ENCODE data around the gene SP1. TPM values are rescaled to one million over a fixed set of nuclear protein-coding genes. Genes with fewer than 3 reads are reported as not detected.

Gene SP1
- total RNA-seq, 1 experiment from 2014 or later, result 96.8 TPM

GRCh38 chr12:53430116-53430515, 50.1 kb downstream of the SP1 start:
- no peaks in the 10 kb centered on the region for H3K79me2 ChIP-seq (ENCODE audit: insufficient read depth, low read length)
- ATAC-seq (no peak), DNase-seq (ENCODE audit: low read depth, low spot score) (no peak)
- no peak overlapping the region for H3K4me3 ChIP-seq (replicated peaks in 1 of 2; ENCODE audit: low read depth in 1 of 2, low read length in 2 of 2)
- ChIA-PET CTCF (interaction anchor here (1.7 kb wide), 1 partner anchor 9 kb away, joined by 4 read pairs; no protein-coding TSS in a partner anchor), RAD21 (ENCODE audit: low non-redundant PET in 1 of 2, low total read pairs in 2 of 2, uncharacterized antibody in 2 of 2, unreplicated experiment in 2 of 2) (interaction anchor here in 1 of 2 experiments (0.7 kb wide), 1 partner anchor 47 kb away, joined by 4 read pairs; no protein-coding TSS in a partner anchor), POLR2A (interaction anchor here (1.4 kb wide), 1 partner anchor 11 kb away, joined by 4 read pairs; no protein-coding TSS in a partner anchor)
- TF ChIP-seq YY1 (IDR thresholded peaks at IDR 0.05; ENCODE audit: extremely low read depth, insufficient replicate concordance, low read depth, low read length), result no peak
- no peak for TF ChIP-seq SIN3A (IDR thresholded peaks at IDR 0.05; ENCODE audit: low read depth)
- no peak for TF ChIP-seq JUND (IDR thresholded peaks at IDR 0.05)
- no peak for TF ChIP-seq POLR2AphosphoS5 (IDR thresholded peaks at IDR 0.05; ENCODE audit: low read depth, low read length)
- TF ChIP-seq RAD21 (IDR thresholded peaks at IDR 0.05; ENCODE audit: low read depth), result no peak
- TF ChIP-seq SRF (IDR thresholded peaks at IDR 0.05; ENCODE audit: low read depth), result no peak
- TF ChIP-seq ZFX (IDR thresholded peaks at IDR 0.05), result no peak
- no peak for TF ChIP-seq REST (IDR thresholded peaks at IDR 0.05; ENCODE audit: low read depth)
- TF ChIP-seq FOSL1 (IDR thresholded peaks at IDR 0.05; ENCODE audit: low read depth), result no peak
- no peak for TF ChIP-seq POLR2A (IDR thresholded peaks at IDR 0.05; ENCODE audit: borderline replicate concordance, extremely low read depth, insufficient read depth, insufficient read length)
- H3K9me3 ChIP-seq (ENCODE audit: control insufficient read depth in 1 of 2, insufficient read depth in 1 of 2, low read depth in 1 of 2, low read length in 2 of 2), result no peaks in the 10 kb centered on the region
- peaks cover 5 to 20% of the 10 kb centered on the region in 2 experiments for H3K4me1 ChIP-seq (ENCODE audit: control insufficient read depth in 1 of 2, insufficient read depth in 2 of 2, low read length in 2 of 2)
- H3K9me2 ChIP-seq (ENCODE audit: insufficient read depth), result no peaks in the 10 kb centered on the region
- intact Hi-C loops (cut with micrococcal nuclease), result no loop called here
- H3K4me2 ChIP-seq (ENCODE audit: low read length), result no peak overlapping the region
- no peak overlapping the region for H3K9ac ChIP-seq (ENCODE audit: low read length)
- no peaks in the 10 kb centered on the region for H3K27me3 ChIP-seq (ENCODE audit: insufficient read depth, low read length)
- H4K20me1 ChIP-seq (ENCODE audit: insufficient read depth), result no peaks in the 10 kb centered on the region
- no peak overlapping the region for H2AFZ ChIP-seq (ENCODE audit: low read depth, low read length, poor library complexity, severe bottlenecking)
- BruUV-seq (replicated peaks), result no TSS peak
- H3K27ac ChIP-seq (ENCODE audit: low read depth, low read length), result no peak overlapping the region
- H3K36me3 ChIP-seq (ENCODE audit: control insufficient read depth in 1 of 2, insufficient read depth in 2 of 2, low read length in 2 of 2), result no peaks in the 10 kb centered on the region
